Measurements from ENCODE around the gene KCNT2. TPM values are rescaled to one million over a fixed set of nuclear protein-coding genes. Genes with fewer than 3 reads are reported as not detected.

Gene KCNT2
- total RNA-seq, 1 experiment from 2014 or later: 9.1 TPM

GRCh38 chr1:196324345-196324744 lies 283.9 kb downstream of the KCNT2 start:
- Histone ChIP-seq H3K4me1 (ENCODE audit: insufficient read depth, low read length) (peaks cover 3% of the 10 kb centered on the region; the same call in 1 of the 2 replicates), H3K18ac (ENCODE audit: insufficient read length, low read depth, low read length) (no peak overlapping the region), H3K4ac (ENCODE audit: low read depth, low read length) (no peak overlapping the region), H2BK15ac (ENCODE audit: low read depth, low read length) (no peak overlapping the region), H2BK12ac (ENCODE audit: insufficient read length, low read depth, low read length) (no peak overlapping the region), H3K79me1 (ENCODE audit: insufficient read depth, low read depth, low read length, poor library complexity, severe bottlenecking) (no peaks in the 10 kb centered on the region), H3K14ac (ENCODE audit: insufficient read depth, low read length) (no peak overlapping the region), H2BK5ac (ENCODE audit: insufficient read length, low read length) (no peak overlapping the region), H2BK20ac (ENCODE audit: low read depth, low read length, poor library complexity, severe bottlenecking) (no peak overlapping the region), H3K79me2 (ENCODE audit: insufficient read depth, low read length) (no peaks in the 10 kb centered on the region), H4K20me1 (ENCODE audit: control insufficient read depth, insufficient read depth, insufficient read length) (no peaks in the 10 kb centered on the region), H4K8ac (replicated peaks; ENCODE audit: insufficient read length, low read depth, low read length) (no peak overlapping the region), H3T11ph (ENCODE audit: low read length) (no peak overlapping the region), H3K27me3 (ENCODE audit: insufficient read depth, low read length) (no peaks in the 10 kb centered on the region), H3K9ac (ENCODE audit: extremely low read depth, insufficient read length, low read length) (no peak overlapping the region), H2AK5ac (ENCODE audit: insufficient read length, low read length) (no peak overlapping the region), H3K23me2 (ENCODE audit: insufficient read length, low read depth, low read length, poor library complexity, severe bottlenecking) (no peaks in the 10 kb centered on the region), H3K9me3 (ENCODE audit: control insufficient read depth, low read depth, low read length) (no peaks in the 10 kb centered on the region), H3K4me2 (ENCODE audit: insufficient read depth, insufficient read length, low read length) (no peak overlapping the region), H3K27ac (ENCODE audit: insufficient read length, low read depth, low read length) (no peak overlapping the region), H3K23ac (ENCODE audit: insufficient read length, low read depth, low read length) (no peak overlapping the region), H4K91ac (ENCODE audit: insufficient read length, low read depth, low read length) (no peak overlapping the region), H2BK120ac (ENCODE audit: low read depth, low read length, poor library complexity, severe bottlenecking) (no peak overlapping the region), H3K56ac (ENCODE audit: insufficient read length, low read depth, low read length) (no peak overlapping the region), H2AFZ (ENCODE audit: low read length) (no peak overlapping the region), H4K5ac (ENCODE audit: insufficient read length, low read depth, low read length) (no peak overlapping the region)
- H3K36me3 Mint-ChIP-seq (ENCODE audit: insufficient read depth in 1 of 3, low read depth in 3 of 3): peaks cover 0 to 11% (median 4%) of the 10 kb centered on the region in 3 experiments; a peak in 3 of 7 replicates
- no peaks in the 10 kb centered on the region for H3K9me3 Mint-ChIP-seq
- no peak for TF ChIP-seq CTCF (conservative IDR thresholded peaks at IDR 0.05)
- no peak overlapping the region; a peak in 1 of 7 replicates for H3K27ac Mint-ChIP-seq
- H3K4me3 Mint-ChIP-seq: no peak overlapping the region
- no CpG with 5 or more reads among the region's 1 CpG for WGBS (ENCODE audit: extremely low coverage, insufficient read length, low lambda C conversion rate)
- DNase-seq: no peak
- peaks cover 2 to 6% of the 10 kb centered on the region in 2 experiments; a peak in 1 of 4 replicates for H3K4me1 Mint-ChIP-seq
- H3K27me3 Mint-ChIP-seq (ENCODE audit: low read depth): no peaks in the 10 kb centered on the region

All from H9 (cell line).